GM23248 (cell line): Measurements from ENCODE around the gene SPACA9. TPM values are rescaled to one million over a fixed set of nuclear protein-coding genes. Genes with fewer than 3 reads are reported as not detected.

Experiments
- DNase-seq: peaks from one replicate; pipeline ENCODE4 v3.0.0-alpha.2; 2015
- H2AFZ ChIP-seq: fragments of 200-600 bp; sonication (generic); 2 replicates; pipeline ENCODE4 v1.6.1; 2016; ENCODE audit warnings: antibody characterized with exemption
- H3F3A ChIP-seq: fragments of 200-600 bp; sonication (generic); 2 replicates; pipeline ENCODE4 v1.6.1; 2016; ENCODE audit warnings: mild to moderate bottlenecking, antibody characterized with exemption, mixed run types; ENCODE audit not compliant: insufficient read depth
- H3K27ac ChIP-seq: fragments of 200-600 bp; sonication (generic); 2 replicates; pipeline ENCODE4 v1.5.1; 2016; ENCODE audit warnings: mild to moderate bottlenecking
- H3K27me3 ChIP-seq: fragments of 200-600 bp; sonication (generic); replicated peaks from 2 replicates; pipeline ENCODE4 v1.6.1; 2016; ENCODE audit warnings: mild to moderate bottlenecking; ENCODE audit not compliant: insufficient read depth
- H3K36me3 ChIP-seq: fragments of 200-600 bp; sonication (generic); 2 replicates; pipeline ENCODE4 v1.6.1; 2016; ENCODE audit warnings: low read depth, mild to moderate bottlenecking
- H3K4me1 ChIP-seq: fragments of 200-600 bp; sonication (generic); 2 replicates; pipeline ENCODE4 v1.6.1; 2016; ENCODE audit warnings: mild to moderate bottlenecking; ENCODE audit not compliant: insufficient read depth
- H3K4me2 ChIP-seq: fragments of 200-600 bp; sonication (generic); one replicate; pipeline ENCODE4 v1.6.1; 2016; ENCODE audit warnings: mild to moderate bottlenecking; ENCODE audit not compliant: unreplicated experiment
- H3K4me3 ChIP-seq: fragments of 200-600 bp; sonication (generic); 2 replicates; pipeline ENCODE4 v1.5.1; 2016; ENCODE audit warnings: mild to moderate bottlenecking
- H3K79me2 ChIP-seq: fragments of 200-600 bp; sonication (generic); 2 replicates; pipeline ENCODE4 v1.6.1; 2016; ENCODE audit warnings: mild to moderate bottlenecking; ENCODE audit not compliant: insufficient read depth
- H3K9ac ChIP-seq: fragments of 200-600 bp; sonication (generic); 2 replicates; pipeline ENCODE4 v1.6.1; 2016; ENCODE audit warnings: mild to moderate bottlenecking
- H3K9me2 ChIP-seq: fragments of 200-600 bp; sonication (generic); 2 replicates; pipeline ENCODE4 v1.6.1; 2016; ENCODE audit warnings: mixed run types, mild to moderate bottlenecking, moderate library complexity; ENCODE audit not compliant: insufficient read depth
- H3K9me3 ChIP-seq: fragments of 200-600 bp; sonication (generic); one replicate; pipeline ENCODE4 v1.6.1; 2017; ENCODE audit warnings: low read depth
- H4K20me1 ChIP-seq: fragments of 200-600 bp; sonication (generic); 2 replicates; pipeline ENCODE4 v1.6.0; 2016; ENCODE audit not compliant: insufficient read depth
- EZH2 ChIP-seq: fragments of 200-600 bp; sonication (generic); IDR thresholded peaks from 2 replicates; pipeline ENCODE4 v1.6.1; 2018; ENCODE audit warnings: antibody characterized with exemption, mild to moderate bottlenecking; ENCODE audit not compliant: insufficient read depth, poor library complexity, severe bottlenecking
- EZH2phosphoT487 ChIP-seq: fragments of 200-600 bp; sonication (generic); IDR thresholded peaks from 2 replicates; pipeline ENCODE4 v1.6.1; 2018; ENCODE audit warnings: antibody characterized with exemption, moderate library complexity, mild to moderate bottlenecking, low read depth; ENCODE audit not compliant: insufficient read depth
- WGBS, 2 experiments: methylation state at CpG; one replicate each; pipeline ENCODE4 v1.1.6; 2015 to 2017; ENCODE audit warnings: low lambda C conversion rate in 2 of 2, low coverage in 1 of 2; ENCODE audit errors: missing lambda C conversion rate in 2 of 2; 5-methylcytosine and 5-hydroxymethylcytosine counted together
- in situ Hi-C: fragments of 300-500 bp; cut with MboI; formaldehyde crosslinking; loops from 2 replicates; pipeline ENCODE4 v1.15.0; 2020
- polyA plus RNA-seq: library from polyadenylated mRNA; unstranded; fragments of >200 nt; fragmentation: Nextera tagmentation; extraction: Ambion mirVana; gene quantifications from 2 replicates; pipeline ENCODE4 v1.2.1, GENCODE V29; 2016
- total RNA-seq: library from RNA; depleted of rRNA; stranded (reverse); fragments of >200 nt; shearing (Covaris generic); gene quantifications from 2 replicates; pipeline ENCODE4 v1.2.3, GENCODE V29; 2014

SPACA9 gene
- total and polyA plus RNA-seq, 2 experiments from 2014 or later: 6.2 to 9.8 TPM

DNA sequence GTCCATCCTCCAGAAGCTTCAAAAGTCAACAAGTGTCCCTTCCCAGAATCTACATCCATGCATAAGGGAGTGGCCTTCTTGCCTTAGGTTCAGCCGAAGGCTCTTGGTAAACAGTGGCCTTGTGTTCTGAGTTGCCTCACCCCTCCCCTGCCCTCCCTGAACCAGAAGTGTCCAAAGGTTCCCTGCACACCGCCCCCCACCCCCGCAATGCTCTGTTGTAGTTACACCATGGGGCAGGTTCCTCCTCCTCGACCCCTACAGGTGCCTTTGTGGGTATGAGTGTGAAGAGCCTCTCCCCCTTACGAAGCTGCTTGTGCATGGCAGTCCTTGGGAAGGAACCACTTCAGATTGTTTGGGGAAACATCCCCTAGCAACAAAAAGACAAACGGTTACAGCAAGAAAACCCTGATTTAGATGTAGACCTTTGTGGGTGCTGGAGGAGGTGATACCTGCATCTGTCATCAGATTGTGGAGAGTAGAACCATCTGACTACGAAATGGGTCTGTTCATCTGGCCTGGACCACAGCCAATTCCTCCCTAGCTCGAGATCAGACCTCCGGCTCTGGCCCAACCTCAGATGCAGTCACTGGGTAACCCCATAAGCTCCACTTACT lies 7.1 kb downstream of the SPACA9 start:
- no peaks in the 10 kb centered on the region for H3K9me3 ChIP-seq
- in situ Hi-C loops: no loop called here
- H2AFZ ChIP-seq: no peak overlapping the region
- H3F3A ChIP-seq: no peaks in the 10 kb centered on the region
- no peaks in the 10 kb centered on the region for H3K27me3 ChIP-seq
- no peak overlapping the region for H3K4me2 ChIP-seq
- no peak overlapping the region for H3K4me3 ChIP-seq
- no peak for DNase-seq
- H3K36me3 ChIP-seq: no peaks in the 10 kb centered on the region; the same call in 1 of the 2 replicates
- no peak overlapping the region for H3K9ac ChIP-seq
- H4K20me1 ChIP-seq: no peaks in the 10 kb centered on the region
- H3K9me2 ChIP-seq: no peaks in the 10 kb centered on the region
- no peaks in the 10 kb centered on the region for H3K4me1 ChIP-seq
- TF ChIP-seq EZH2 (no peak), EZH2phosphoT487 (no peak)
- WGBS, 2 experiments: 66 to 69% methylated on average over 9 of the region's 9 CpGs
- H3K27ac ChIP-seq: no peak overlapping the region
- no peaks in the 10 kb centered on the region for H3K79me2 ChIP-seq

DNA sequence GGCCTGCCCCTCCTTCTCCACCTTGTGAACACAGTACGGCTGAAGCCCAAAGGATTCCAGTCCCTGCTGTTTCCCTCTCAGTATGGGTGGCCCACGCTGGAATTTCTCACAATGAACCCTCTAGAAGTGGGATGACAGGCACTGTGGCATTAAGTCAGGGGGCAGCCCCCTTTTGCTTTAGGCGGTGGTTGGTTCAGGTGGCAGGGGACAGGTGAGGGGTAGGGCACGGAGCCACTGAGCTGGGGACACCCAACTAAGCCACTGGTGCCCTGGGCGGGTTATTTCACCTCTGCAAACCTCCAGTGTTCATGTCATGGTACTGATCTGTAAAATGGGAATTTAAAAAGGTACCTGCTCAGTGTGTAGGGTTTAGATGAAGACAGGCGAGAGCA lies 7.6 kb downstream of the SPACA9 start:
- Histone ChIP-seq H3K79me2 (no peaks in the 10 kb centered on the region), H3K9me3 (no peaks in the 10 kb centered on the region), H2AFZ (no peak overlapping the region), H3K27me3 (no peaks in the 10 kb centered on the region), H3K9me2 (no peaks in the 10 kb centered on the region), H3K4me2 (no peak overlapping the region), H3K9ac (no peak overlapping the region), H4K20me1 (no peaks in the 10 kb centered on the region), H3K4me3 (no peak overlapping the region), H3F3A (no peaks in the 10 kb centered on the region), H3K36me3 (no peaks in the 10 kb centered on the region; the same call in 1 of the 2 replicates), H3K4me1 (no peaks in the 10 kb centered on the region), H3K27ac (no peak overlapping the region)
- in situ Hi-C loops: no loop called here
- 86 to 88% methylated on average over 6 of the region's 6 CpGs for WGBS, 2 experiments
- DNase-seq: no peak
- no peak for TF ChIP-seq EZH2phosphoT487
- no peak for TF ChIP-seq EZH2

DNA sequence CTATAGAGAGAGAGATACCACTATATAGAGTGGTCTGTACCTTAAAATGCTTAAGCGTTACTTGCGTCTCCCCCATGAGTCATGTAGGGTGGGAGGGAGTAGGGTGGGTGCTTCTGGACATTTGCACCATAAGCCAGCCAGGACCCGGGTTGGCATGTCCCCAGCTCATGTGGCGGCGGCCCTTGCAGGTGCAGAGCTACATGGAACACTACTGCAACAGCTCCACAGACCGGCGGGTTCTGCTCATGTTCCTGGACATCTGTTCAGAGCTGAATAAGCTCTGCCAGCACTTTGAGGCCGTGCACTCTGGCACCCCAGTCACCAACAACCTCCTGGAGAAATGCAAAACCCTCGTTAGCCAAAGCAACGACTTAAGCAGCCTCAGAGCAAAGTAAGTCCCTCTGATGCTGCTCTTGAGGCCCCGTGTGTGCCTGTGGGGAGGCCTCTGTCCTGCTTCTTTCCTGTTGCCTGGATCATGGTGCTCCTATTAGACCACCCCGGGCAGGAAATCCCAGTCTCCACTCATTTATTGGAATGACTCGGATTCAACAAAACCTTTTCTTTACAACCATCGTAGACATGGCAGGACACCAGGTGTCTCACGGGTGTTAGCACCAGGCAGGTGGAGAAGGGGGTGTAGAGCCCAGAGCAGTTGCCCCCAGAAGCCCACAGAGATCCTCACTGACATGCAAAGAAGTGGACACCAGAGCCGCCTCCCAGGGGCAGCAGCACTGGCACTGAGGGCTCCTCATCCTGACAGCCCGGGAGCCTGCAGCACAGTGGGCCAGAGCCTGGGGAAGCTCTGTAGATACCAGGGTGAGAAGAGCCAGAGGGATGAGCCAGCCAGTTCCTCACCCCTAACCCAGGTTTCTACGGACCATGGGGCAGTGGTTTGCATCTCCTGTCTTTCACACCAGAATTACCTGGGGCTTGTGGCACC lies 8.8 kb downstream of the SPACA9 start:
- Histone ChIP-seq H2AFZ (no peak overlapping the region), H3K9me3 (no peaks in the 10 kb centered on the region), H3F3A (no peaks in the 10 kb centered on the region), H3K27me3 (no peaks in the 10 kb centered on the region), H4K20me1 (no peaks in the 10 kb centered on the region), H3K9me2 (no peaks in the 10 kb centered on the region), H3K9ac (no peak overlapping the region), H3K4me1 (no peaks in the 10 kb centered on the region), H3K4me2 (no peak overlapping the region), H3K79me2 (no peaks in the 10 kb centered on the region), H3K4me3 (no peak overlapping the region), H3K36me3 (no peaks in the 10 kb centered on the region; the same call in 1 of the 2 replicates), H3K27ac (no peak overlapping the region)
- in situ Hi-C loops: no loop called here
- no peak for DNase-seq
- WGBS, 2 experiments: 76 to 78% methylated on average over 18 of the region's 18 CpGs
- TF ChIP-seq EZH2 (no peak), EZH2phosphoT487 (no peak)

DNA sequence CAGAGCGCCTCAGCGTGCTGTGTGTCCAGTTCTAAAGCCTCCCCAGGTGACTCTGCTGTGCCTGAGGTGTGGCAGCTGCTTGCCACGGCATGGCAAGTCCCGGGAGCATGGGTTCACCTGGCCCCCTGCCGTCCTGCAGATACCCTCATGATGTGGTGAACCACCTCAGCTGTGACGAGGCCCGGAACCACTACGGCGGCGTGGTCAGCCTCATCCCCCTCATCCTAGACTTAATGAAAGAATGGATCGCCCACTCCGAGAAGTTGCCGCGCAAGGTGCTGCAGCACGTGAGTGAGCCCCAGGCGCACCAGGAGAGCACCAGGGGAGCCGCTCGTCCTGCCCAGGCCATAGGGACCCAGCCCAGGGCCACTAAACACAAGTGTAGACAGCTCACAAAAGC lies 9.5 kb downstream of the SPACA9 start:
- no peaks in the 10 kb centered on the region for H3F3A ChIP-seq
- H3K9me2 ChIP-seq: no peaks in the 10 kb centered on the region
- H3K27me3 ChIP-seq: no peaks in the 10 kb centered on the region
- no peak overlapping the region for H2AFZ ChIP-seq
- H3K9me3 ChIP-seq: no peaks in the 10 kb centered on the region
- H4K20me1 ChIP-seq: no peaks in the 10 kb centered on the region
- no peak overlapping the region for H3K4me3 ChIP-seq
- H3K36me3 ChIP-seq: no peaks in the 10 kb centered on the region; the same call in 1 of the 2 replicates
- no peak overlapping the region for H3K4me2 ChIP-seq
- 94 to 95% methylated on average over 18 of the region's 18 CpGs for WGBS, 2 experiments
- no peak for TF ChIP-seq EZH2phosphoT487
- no peak for TF ChIP-seq EZH2
- H3K79me2 ChIP-seq: no peaks in the 10 kb centered on the region
- in situ Hi-C loops: no loop called here
- H3K4me1 ChIP-seq: no peaks in the 10 kb centered on the region
- H3K9ac ChIP-seq: no peak overlapping the region
- H3K27ac ChIP-seq: no peak overlapping the region
- no peak for DNase-seq
